Measurements from ENCODE around the gene ALAS1.

The ALAS1 gene

GRCh38 chr3:52248816-52249547, 51.0 kb downstream of the ALAS1 start:
- FAIRE-seq (no peak), DNase-seq (ENCODE audit: low spot score) (no peak)

GRCh38 chr3:52249683-52250082, 51.7 kb downstream of the ALAS1 start:
- FAIRE-seq (no peak), DNase-seq (ENCODE audit: low spot score) (no peak)

- FAIRE-seq = no peak
- no peak for DNase-seq (ENCODE audit: low spot score)
These were observed 52.2 kb downstream of the ALAS1 start for GRCh38 chr3:52250122-52250521.

GRCh38 chr3:52253314-52254304, 55.6 kb downstream of the ALAS1 start:
- FAIRE-seq (no peak), DNase-seq (ENCODE audit: low spot score) (no peak)

GRCh38 chr3:52254608-52255007, 56.6 kb downstream of the ALAS1 start:
- DNase-seq (ENCODE audit: low spot score) = no peak
- FAIRE-seq = no peak

GRCh38 chr3:52256159-52256558, 58.2 kb downstream of the ALAS1 start:
- FAIRE-seq = no peak
- no peak for DNase-seq (ENCODE audit: low spot score)

- no peak for DNase-seq (ENCODE audit: low spot score)
- FAIRE-seq = no peak
These were observed 58.7 kb downstream of the ALAS1 start for GRCh38 chr3:52256622-52257021.

GRCh38 chr3:52257911-52258310, 60.0 kb downstream of the ALAS1 start:
- FAIRE-seq (no peak), DNase-seq (ENCODE audit: low spot score) (no peak)

GRCh38 chr3:52259035-52259434, 61.1 kb downstream of the ALAS1 start:
- DNase-seq (ENCODE audit: low spot score) (no peak), FAIRE-seq (no peak)

- no peak for DNase-seq (ENCODE audit: low spot score)
- FAIRE-seq = no peak
These were observed 61.5 kb downstream of the ALAS1 start for GRCh38 chr3:52259448-52259847.

GRCh38 chr3:52262447-52262846, 64.5 kb downstream of the ALAS1 start:
- no peak for FAIRE-seq

More at GRCh38 chr3:52262447-52262846, 64.5 kb downstream of the ALAS1 start:
- DNase-seq (ENCODE audit: low spot score) = no peak
